H1 (cell line): ENCODE results near the gene AHDC1. TPM values are rescaled to one million over a fixed set of nuclear protein-coding genes. Genes with fewer than 3 reads are reported as not detected.

Experiments used
- ASH2L ChIP-seq: fragments of 200-600, 300-600 bp; sonication (generic); IDR thresholded peaks from one replicate; pipeline ENCODE4 v1.7.1; 2017; ENCODE audit warnings: low read length
- BRCA1 ChIP-seq: IDR thresholded peaks from 2 replicates; pipeline ENCODE4 v1.6.1; 2012; ENCODE audit warnings: low read depth, low read length, improper control_type of control experiment
- CBX5 ChIP-seq: fragments of 300-800, 300-1000 bp; sonication (generic); IDR thresholded peaks from 2 replicates; pipeline ENCODE4 v1.7.1; 2016; ENCODE audit warnings: antibody characterized with exemption, low read length, low read depth
- KDM1A ChIP-seq: fragments of 200-600, 300-600 bp; sonication (generic); IDR thresholded peaks from 2 replicates; pipeline ENCODE4 v1.7.1; 2016; ENCODE audit warnings: mild to moderate bottlenecking, low read length, borderline replicate concordance
- KDM5A ChIP-seq: fragments of 200-600 bp; IDR thresholded peaks from 2 replicates; pipeline ENCODE4 v1.7.1; 2012; ENCODE audit warnings: mild to moderate bottlenecking, low read length, inconsistent platforms, mixed read lengths
- POLR2A ChIP-seq, 2 experiments: IDR thresholded peaks; 1 replicate in 1 of 2; 2 replicates in 1 of 2; pipeline ENCODE4 v1.6.1; 2011; ENCODE audit warnings: low read depth in 2 of 2, low read length in 2 of 2, mild to moderate bottlenecking in 2 of 2; ENCODE audit errors: control extremely low read depth in 1 of 2
- RNF2 ChIP-seq: fragments of 200-900, 300-1000 bp; sonication (generic); IDR thresholded peaks from 2 replicates; pipeline ENCODE4 v1.7.1; 2016; ENCODE audit warnings: borderline replicate concordance, low read depth, mild to moderate bottlenecking, antibody characterized with exemption, low read length; ENCODE audit not compliant: poor library complexity, severe bottlenecking; ENCODE audit errors: missing control alignments
- RXRA ChIP-seq: IDR thresholded peaks from 2 replicates; pipeline ENCODE4 v1.6.1; 2011; ENCODE audit warnings: low read depth, mild to moderate bottlenecking, low read length, moderate library complexity; ENCODE audit not compliant: insufficient read depth
- YY1 ChIP-seq: IDR thresholded peaks from 2 replicates; pipeline ENCODE4 v1.6.1; 2011; ENCODE audit warnings: low read depth, mild to moderate bottlenecking, low read length
- polyA plus RNA-seq, 7 experiments: library from polyadenylated mRNA; depleted of rRNA in 3 of 7; stranded (reverse) in 5 of 7; unstranded in 2 of 7; fragments of >200 nt in 5 of 7; fragments of 200-250 nt in 2 of 7; gene quantifications; 1 replicate in 5 of 7; 2 replicates in 1 of 7; 4 replicates in 1 of 7; pipeline versions ENCODE4 v1.2.1 to v1.2.3, GENCODE V29; 2011 to 2013; ENCODE audit warnings: missing spikeins in 2 of 7, mixed read lengths in 2 of 7
- total RNA-seq: library from RNA; stranded (reverse); fragmentation: NEBNext Ultra II Directional; extraction: Animal tissue kit (Norgen Biotek cat#: 25700); gene quantifications from 2 replicates; pipeline ENCODE4 v1.2.1, GENCODE V29; 2021
- TF ChIP-seq, protein P1 (sequence below): fragments of 300-600 bp; sonication (generic); IDR thresholded peaks from 2 replicates; pipeline ENCODE4 v1.7.1; 2012; ENCODE audit warnings: low read length, moderate library complexity, mild to moderate bottlenecking, inconsistent platforms; ENCODE audit not compliant: insufficient replicate concordance
- TF ChIP-seq, protein P2 (sequence below): IDR thresholded peaks from 2 replicates; pipeline ENCODE4 v1.6.1; 2012; ENCODE audit warnings: low read length, inconsistent platforms

AHDC1 gene
- total and polyA plus RNA-seq, 2 of the 8 experiments (the other 6 are each of a cell fraction or from before 2014, with no cell fraction given): 4.4 to 35.1 TPM

DNA sequence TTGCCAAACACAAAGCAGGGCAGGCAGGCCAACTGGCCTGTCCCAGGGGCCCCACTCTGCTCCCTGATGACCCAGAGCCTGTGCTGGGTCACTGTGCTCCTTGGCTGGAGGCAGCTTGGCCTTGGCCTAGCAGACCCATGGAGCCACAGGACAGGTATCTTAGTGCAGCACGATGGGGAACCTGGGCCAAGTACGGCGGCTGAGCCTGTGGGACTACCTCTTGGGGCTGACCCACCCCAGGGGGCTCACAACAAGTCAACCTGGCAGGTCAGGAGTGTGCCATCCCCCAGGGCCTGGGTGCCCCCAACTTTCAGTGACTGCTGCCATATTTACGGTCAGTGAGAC, 41.1 kb upstream of the AHDC1 start (continued):
- TF ChIP-seq, protein P1, sequence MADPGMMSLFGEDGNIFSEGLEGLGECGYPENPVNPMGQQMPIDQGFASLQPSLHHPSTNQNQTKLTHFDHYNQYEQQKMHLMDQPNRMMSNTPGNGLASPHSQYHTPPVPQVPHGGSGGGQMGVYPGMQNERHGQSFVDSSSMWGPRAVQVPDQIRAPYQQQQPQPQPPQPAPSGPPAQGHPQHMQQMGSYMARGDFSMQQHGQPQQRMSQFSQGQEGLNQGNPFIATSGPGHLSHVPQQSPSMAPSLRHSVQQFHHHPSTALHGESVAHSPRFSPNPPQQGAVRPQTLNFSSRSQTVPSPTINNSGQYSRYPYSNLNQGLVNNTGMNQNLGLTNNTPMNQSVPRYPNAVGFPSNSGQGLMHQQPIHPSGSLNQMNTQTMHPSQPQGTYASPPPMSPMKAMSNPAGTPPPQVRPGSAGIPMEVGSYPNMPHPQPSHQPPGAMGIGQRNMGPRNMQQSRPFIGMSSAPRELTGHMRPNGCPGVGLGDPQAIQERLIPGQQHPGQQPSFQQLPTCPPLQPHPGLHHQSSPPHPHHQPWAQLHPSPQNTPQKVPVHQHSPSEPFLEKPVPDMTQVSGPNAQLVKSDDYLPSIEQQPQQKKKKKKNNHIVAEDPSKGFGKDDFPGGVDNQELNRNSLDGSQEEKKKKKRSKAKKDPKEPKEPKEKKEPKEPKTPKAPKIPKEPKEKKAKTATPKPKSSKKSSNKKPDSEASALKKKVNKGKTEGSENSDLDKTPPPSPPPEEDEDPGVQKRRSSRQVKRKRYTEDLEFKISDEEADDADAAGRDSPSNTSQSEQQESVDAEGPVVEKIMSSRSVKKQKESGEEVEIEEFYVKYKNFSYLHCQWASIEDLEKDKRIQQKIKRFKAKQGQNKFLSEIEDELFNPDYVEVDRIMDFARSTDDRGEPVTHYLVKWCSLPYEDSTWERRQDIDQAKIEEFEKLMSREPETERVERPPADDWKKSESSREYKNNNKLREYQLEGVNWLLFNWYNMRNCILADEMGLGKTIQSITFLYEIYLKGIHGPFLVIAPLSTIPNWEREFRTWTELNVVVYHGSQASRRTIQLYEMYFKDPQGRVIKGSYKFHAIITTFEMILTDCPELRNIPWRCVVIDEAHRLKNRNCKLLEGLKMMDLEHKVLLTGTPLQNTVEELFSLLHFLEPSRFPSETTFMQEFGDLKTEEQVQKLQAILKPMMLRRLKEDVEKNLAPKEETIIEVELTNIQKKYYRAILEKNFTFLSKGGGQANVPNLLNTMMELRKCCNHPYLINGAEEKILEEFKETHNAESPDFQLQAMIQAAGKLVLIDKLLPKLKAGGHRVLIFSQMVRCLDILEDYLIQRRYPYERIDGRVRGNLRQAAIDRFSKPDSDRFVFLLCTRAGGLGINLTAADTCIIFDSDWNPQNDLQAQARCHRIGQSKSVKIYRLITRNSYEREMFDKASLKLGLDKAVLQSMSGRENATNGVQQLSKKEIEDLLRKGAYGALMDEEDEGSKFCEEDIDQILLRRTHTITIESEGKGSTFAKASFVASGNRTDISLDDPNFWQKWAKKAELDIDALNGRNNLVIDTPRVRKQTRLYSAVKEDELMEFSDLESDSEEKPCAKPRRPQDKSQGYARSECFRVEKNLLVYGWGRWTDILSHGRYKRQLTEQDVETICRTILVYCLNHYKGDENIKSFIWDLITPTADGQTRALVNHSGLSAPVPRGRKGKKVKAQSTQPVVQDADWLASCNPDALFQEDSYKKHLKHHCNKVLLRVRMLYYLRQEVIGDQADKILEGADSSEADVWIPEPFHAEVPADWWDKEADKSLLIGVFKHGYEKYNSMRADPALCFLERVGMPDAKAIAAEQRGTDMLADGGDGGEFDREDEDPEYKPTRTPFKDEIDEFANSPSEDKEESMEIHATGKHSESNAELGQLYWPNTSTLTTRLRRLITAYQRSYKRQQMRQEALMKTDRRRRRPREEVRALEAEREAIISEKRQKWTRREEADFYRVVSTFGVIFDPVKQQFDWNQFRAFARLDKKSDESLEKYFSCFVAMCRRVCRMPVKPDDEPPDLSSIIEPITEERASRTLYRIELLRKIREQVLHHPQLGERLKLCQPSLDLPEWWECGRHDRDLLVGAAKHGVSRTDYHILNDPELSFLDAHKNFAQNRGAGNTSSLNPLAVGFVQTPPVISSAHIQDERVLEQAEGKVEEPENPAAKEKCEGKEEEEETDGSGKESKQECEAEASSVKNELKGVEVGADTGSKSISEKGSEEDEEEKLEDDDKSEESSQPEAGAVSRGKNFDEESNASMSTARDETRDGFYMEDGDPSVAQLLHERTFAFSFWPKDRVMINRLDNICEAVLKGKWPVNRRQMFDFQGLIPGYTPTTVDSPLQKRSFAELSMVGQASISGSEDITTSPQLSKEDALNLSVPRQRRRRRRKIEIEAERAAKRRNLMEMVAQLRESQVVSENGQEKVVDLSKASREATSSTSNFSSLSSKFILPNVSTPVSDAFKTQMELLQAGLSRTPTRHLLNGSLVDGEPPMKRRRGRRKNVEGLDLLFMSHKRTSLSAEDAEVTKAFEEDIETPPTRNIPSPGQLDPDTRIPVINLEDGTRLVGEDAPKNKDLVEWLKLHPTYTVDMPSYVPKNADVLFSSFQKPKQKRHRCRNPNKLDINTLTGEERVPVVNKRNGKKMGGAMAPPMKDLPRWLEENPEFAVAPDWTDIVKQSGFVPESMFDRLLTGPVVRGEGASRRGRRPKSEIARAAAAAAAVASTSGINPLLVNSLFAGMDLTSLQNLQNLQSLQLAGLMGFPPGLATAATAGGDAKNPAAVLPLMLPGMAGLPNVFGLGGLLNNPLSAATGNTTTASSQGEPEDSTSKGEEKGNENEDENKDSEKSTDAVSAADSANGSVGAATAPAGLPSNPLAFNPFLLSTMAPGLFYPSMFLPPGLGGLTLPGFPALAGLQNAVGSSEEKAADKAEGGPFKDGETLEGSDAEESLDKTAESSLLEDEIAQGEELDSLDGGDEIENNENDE: no peak
- TF ChIP-seq RXRA (no peak), POLR2A (IDR thresholded peaks at IDR 0.05; ENCODE audit: control extremely low read depth in 1 of 2, low read depth in 2 of 2, low read length in 2 of 2) (no peak), KDM5A (no peak), KDM1A (no peak), YY1 (no peak), BRCA1 (no peak), CBX5 (no peak), ASH2L (no peak), RNF2 (no peak)
- TF ChIP-seq, protein P2, sequence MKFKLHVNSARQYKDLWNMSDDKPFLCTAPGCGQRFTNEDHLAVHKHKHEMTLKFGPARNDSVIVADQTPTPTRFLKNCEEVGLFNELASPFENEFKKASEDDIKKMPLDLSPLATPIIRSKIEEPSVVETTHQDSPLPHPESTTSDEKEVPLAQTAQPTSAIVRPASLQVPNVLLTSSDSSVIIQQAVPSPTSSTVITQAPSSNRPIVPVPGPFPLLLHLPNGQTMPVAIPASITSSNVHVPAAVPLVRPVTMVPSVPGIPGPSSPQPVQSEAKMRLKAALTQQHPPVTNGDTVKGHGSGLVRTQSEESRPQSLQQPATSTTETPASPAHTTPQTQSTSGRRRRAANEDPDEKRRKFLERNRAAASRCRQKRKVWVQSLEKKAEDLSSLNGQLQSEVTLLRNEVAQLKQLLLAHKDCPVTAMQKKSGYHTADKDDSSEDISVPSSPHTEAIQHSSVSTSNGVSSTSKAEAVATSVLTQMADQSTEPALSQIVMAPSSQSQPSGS: no peak
